Endothelial cell of umbilical vein (primary cell): Measurements from ENCODE around the gene CYP27C1. TPM values are rescaled to one million over a fixed set of nuclear protein-coding genes. Genes with fewer than 3 reads are reported as not detected.

Experiments
- BruUV-seq: library from RNA; stranded (reverse); fragments of 400-500 nt; replicated peaks from 2 replicates; lab custom pipeline; 2021; lab: Mats Ljungman, UMichigan
- CTCF ChIA-PET: fragments of 300-600, 350-600 bp; sonication (Branson Sonifier 250); formaldehyde crosslinking; loops from one replicate; lab custom pipeline; 2021; ENCODE audit warnings: antibody characterized with exemption, inconsistent platforms; lab: Charles Lee
- POLR2A ChIA-PET: fragments of 300-600, 350-600 bp; sonication (Branson Sonifier 250); formaldehyde crosslinking; loops from one replicate; lab custom pipeline; 2021; ENCODE audit warnings: antibody characterized with exemption, inconsistent platforms; lab: Charles Lee
- DNase-seq: peaks from one replicate; pipeline ENCODE4 v3.0.0-alpha.2; 2011; ENCODE audit warnings: low read depth, low spot score
- FAIRE-seq: peaks from 2 replicates; lab custom pipeline; 2011; peaks lifted over from hg19 to GRCh38; lab: Jason Lieb, UNC
- H2AFZ ChIP-seq: 2 replicates; pipeline ENCODE4 v1.6.0; 2012; ENCODE audit warnings: low read depth, low read length, control low read depth, inconsistent platforms
- H3K27ac ChIP-seq: 2 replicates; pipeline ENCODE4 v1.5.1; 2011; ENCODE audit warnings: low read depth, mild to moderate bottlenecking, control low read depth, low read length, moderate library complexity; ENCODE audit not compliant: insufficient read depth
- H3K27me3 ChIP-seq, 2 experiments: 2 replicates each; pipeline versions ENCODE4 v1.6.0 to v1.6.1; 2011; ENCODE audit warnings: low read length in 2 of 2, mixed read lengths in 1 of 2; ENCODE audit not compliant: control insufficient read depth in 2 of 2, insufficient read depth in 2 of 2
- H3K36me3 ChIP-seq, 2 experiments: 2 replicates in 1 of 2; 3 replicates in 1 of 2; pipeline ENCODE4 v1.5.1; 2011; ENCODE audit warnings: low read length in 2 of 2, mild to moderate bottlenecking in 1 of 2, moderate library complexity in 1 of 2; ENCODE audit not compliant: control insufficient read depth in 2 of 2, insufficient read depth in 2 of 2; ENCODE audit errors: extremely low read depth in 1 of 2
- H3K4me1 ChIP-seq: 3 replicates; pipeline ENCODE4 v1.5.1; 2011; ENCODE audit warnings: mild to moderate bottlenecking, low read length; ENCODE audit not compliant: control insufficient read depth, insufficient read depth; ENCODE audit errors: extremely low read depth
- H3K4me2 ChIP-seq: 2 replicates; pipeline ENCODE4 v1.6.1; 2011; ENCODE audit warnings: low read length, control low read depth, mixed read lengths; ENCODE audit not compliant: insufficient read depth
- H3K4me3 ChIP-seq, 3 experiments: fragments of 200-600 bp in 1 of 3; sonication (generic), shearing (Covaris generic) in 1 of 3; replicated peaks in 1 of 3; 2 replicates each; pipeline ENCODE4 v1.5.1; 2011 to 2016; ENCODE audit warnings: control low read depth in 3 of 3, low read length in 3 of 3, mild to moderate bottlenecking in 2 of 3, inconsistent platforms in 1 of 3, low read depth in 1 of 3, moderate library complexity in 1 of 3; ENCODE audit not compliant: insufficient read depth in 1 of 3
- H3K79me2 ChIP-seq: 2 replicates; pipeline ENCODE4 v1.6.0; 2012; ENCODE audit warnings: low read length, inconsistent platforms; ENCODE audit not compliant: control insufficient read depth, insufficient read depth
- H3K9ac ChIP-seq: replicated peaks from 2 replicates; pipeline ENCODE3; 2011; ENCODE audit warnings: low read length, control low read depth; ENCODE audit not compliant: insufficient read depth; ENCODE audit errors: extremely low read depth
- H3K9me1 ChIP-seq: replicated peaks from 3 replicates; pipeline ENCODE4 v1.6.0; 2011; ENCODE audit warnings: mild to moderate bottlenecking, low read length; ENCODE audit not compliant: control insufficient read depth, insufficient read depth; ENCODE audit errors: extremely low read depth
- H3K9me3 ChIP-seq: replicated peaks from 2 replicates; pipeline ENCODE4 v1.5.1; 2012; ENCODE audit warnings: low read length, inconsistent platforms; ENCODE audit not compliant: control insufficient read depth, insufficient read depth
- H4K20me1 ChIP-seq: replicated peaks from 2 replicates; pipeline ENCODE3; 2011; ENCODE audit warnings: mild to moderate bottlenecking, low read length; ENCODE audit not compliant: control insufficient read depth, insufficient read depth; ENCODE audit errors: extremely low read depth
- CTCF ChIP-seq, 2 donors: IDR thresholded peaks; 1 replicate in 1 of 2; 2 replicates in 1 of 2; pipeline ENCODE4 v1.5.1; 2011; ENCODE audit warnings: low read length in 2 of 2, mild to moderate bottlenecking in 2 of 2, moderate library complexity in 2 of 2, control low read depth in 1 of 2, inconsistent platforms in 1 of 2, low read depth in 1 of 2; ENCODE audit not compliant: insufficient read depth in 1 of 2; ENCODE audit errors: extremely low read depth in 1 of 2
- JUN ChIP-seq: IDR thresholded peaks from 2 replicates; pipeline ENCODE4 v1.6.1; 2011; ENCODE audit warnings: borderline replicate concordance, low read depth; ENCODE audit not compliant: insufficient read length, insufficient read depth
- MAX ChIP-seq: IDR thresholded peaks from 2 replicates; pipeline ENCODE4 v1.6.1; 2011; ENCODE audit not compliant: insufficient read depth, insufficient read length
- MYC ChIP-seq: IDR thresholded peaks from one replicate; pipeline ENCODE4 v1.6.1; 2011; ENCODE audit warnings: mild to moderate bottlenecking, low read depth, low read length
- POLR2A ChIP-seq: IDR thresholded peaks from 2 replicates; pipeline ENCODE4 v1.6.1; 2012; ENCODE audit warnings: low read depth, mild to moderate bottlenecking, control low read depth, low read length
- POLR2AphosphoS5 ChIP-seq: IDR thresholded peaks from 2 replicates; pipeline ENCODE4 v1.6.1; 2012; ENCODE audit warnings: low read depth, mild to moderate bottlenecking, control low read depth, low read length, moderate library complexity; ENCODE audit not compliant: insufficient read depth
- dilution Hi-C: fragments of 300-500 bp; cut with MboI; formaldehyde crosslinking; loops from one replicate; pipeline ENCODE4 v1.15.0; 2019; ENCODE audit warnings: low sequenced_read_pairs; ENCODE audit not compliant: extremely low pct_ligation_motif_present
- intact Hi-C: fragments of 100-400 bp; cut with micrococcal nuclease; formaldehyde crosslinking; loops from one replicate; pipeline ENCODE4 v1.10.0; 2022
- polyA plus RNA-seq, 4 experiments: library from polyadenylated mRNA; depleted of rRNA in 3 of 4; stranded (reverse) in 3 of 4; unstranded in 1 of 4; fragments of >200 nt; gene quantifications; 2 replicates each; pipeline versions ENCODE4 v1.2.1 to v1.2.3, GENCODE V29; 2011 to 2012; ENCODE audit warnings: missing spikeins in 1 of 4
- total RNA-seq: library from RNA; stranded (reverse); gene quantifications from 2 replicates; pipeline ENCODE4 v1.2.3, GENCODE V29; 2021

The CYP27C1 gene
- total and polyA plus RNA-seq, 2 donors (not counting 3 experiments of a cell fraction or from before 2014, with no cell fraction given): not detected

DNA sequence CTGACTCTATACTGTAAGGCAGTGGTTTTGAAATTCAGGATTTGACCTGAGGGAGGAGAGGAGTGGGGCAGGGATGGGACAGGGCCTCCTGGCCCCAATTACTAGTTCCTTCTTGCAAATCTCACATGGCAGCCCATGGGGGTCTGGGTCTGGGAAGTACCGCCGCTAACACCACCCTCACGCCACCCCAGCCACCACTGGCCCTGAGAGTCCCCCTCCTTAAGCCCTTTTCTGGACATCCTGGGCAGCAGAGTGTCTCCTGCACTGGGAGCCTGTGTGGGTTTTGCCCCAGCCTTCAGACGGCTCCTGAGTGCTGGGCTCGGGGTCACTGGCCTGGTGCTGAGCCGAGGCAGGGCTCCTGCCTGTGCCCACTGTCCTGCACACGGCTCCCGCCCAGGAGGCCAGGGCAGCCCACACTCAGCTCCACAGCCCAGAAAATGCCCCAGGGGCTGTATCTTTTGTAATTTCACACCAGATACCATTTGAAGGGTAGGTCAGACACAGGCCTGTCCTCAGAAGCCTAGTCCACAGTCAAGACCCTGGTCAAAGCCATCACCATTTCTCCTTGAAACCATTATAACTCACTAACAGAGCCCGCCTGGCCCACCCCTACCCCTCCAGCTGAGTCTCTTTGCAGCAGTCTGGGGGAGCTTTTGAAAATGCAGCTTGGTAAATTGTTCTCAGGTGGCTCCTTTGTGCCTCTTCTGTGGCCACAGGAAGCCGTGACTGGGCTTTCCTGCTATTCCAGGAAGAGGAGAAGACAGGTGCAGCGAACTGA lies 55.1 kb downstream of the CYP27C1 start:
- Histone ChIP-seq H3K27ac (no peak overlapping the region), H3K9me3 (no peaks in the 10 kb centered on the region), H3K79me2 (no peaks in the 10 kb centered on the region), H2AFZ (no peak overlapping the region), H3K4me3 (no peak overlapping the region), H3K4me1 (no peaks in the 10 kb centered on the region), H3K27me3 (peaks cover 0 to 2% of the 10 kb centered on the region in 2 experiments), H3K4me2 (no peak overlapping the region), H3K9me1 (no peaks in the 10 kb centered on the region), H3K36me3 (no peaks in the 10 kb centered on the region), H3K9ac (no peak overlapping the region), H4K20me1 (no peaks in the 10 kb centered on the region)
- no peak for DNase-seq
- FAIRE-seq: no peak
- TF ChIP-seq MAX (no peak), POLR2A (no peak), MYC (no peak), JUN (no peak), POLR2AphosphoS5 (no peak), CTCF (IDR thresholded peaks at IDR 0.05; ENCODE audit: extremely low read depth in 1 of 2, insufficient read depth in 1 of 2, low read depth in 1 of 2, low read length in 2 of 2) (no peak)
- POLR2A ChIA-PET: no interaction called here
- dilution Hi-C loops (no loop called here), intact Hi-C loops (no loop called here)
- BruUV-seq: no TSS peak
- CTCF ChIA-PET: interaction anchor here (1.4 to 1.7 kb wide), 3 partner anchors 9 to 97 kb away, joined by 4 to 6 read pairs (median 4); no protein-coding TSS in a partner anchor
